ENCODE data around the gene UBE3D. TPM values are rescaled to one million over a fixed set of nuclear protein-coding genes. Genes with fewer than 3 reads are reported as not detected.

The UBE3D gene
- total and polyA plus RNA-seq, 2 of the 8 experiments (the other 6 are each of a cell fraction or from before 2014, with no cell fraction given) = 5.7 to 16.3 TPM

DNA sequence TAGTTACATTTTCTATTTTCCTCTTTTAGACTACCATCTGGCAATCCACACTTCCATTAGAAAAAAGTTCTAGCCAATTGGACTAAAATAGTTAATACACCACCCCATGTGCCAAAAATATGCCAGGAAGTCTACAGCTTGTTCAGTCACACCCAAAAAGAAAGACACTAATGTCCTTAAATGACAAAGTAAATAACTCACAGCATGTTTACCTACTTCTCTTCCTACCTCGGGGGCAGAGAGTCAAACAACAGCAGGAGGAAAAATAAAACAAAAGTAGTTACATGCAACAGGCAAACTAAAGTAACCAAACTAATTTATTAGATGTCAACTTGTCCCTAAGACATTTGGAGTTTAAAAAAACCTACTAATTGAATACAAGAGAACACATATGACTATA is 57.0 kb downstream of the UBE3D start (continued):
- TF ChIP-seq SIN3A (conservative IDR thresholded peaks at IDR 0.05 in 1 of 2, IDR thresholded peaks at IDR 0.05 in 1 of 2; ENCODE audit: low read depth in 1 of 2, low read length in 2 of 2) (no peak), SIX5 (IDR thresholded peaks at IDR 0.05; ENCODE audit: low read depth, low read length) (no peak), POU5F1 (IDR thresholded peaks at IDR 0.05; ENCODE audit: low read depth, low read length) (no peak)

All from H1 (cell line).